Type B pancreatic cell (in vitro differentiated cells): ENCODE results near the gene GCGR. TPM values are rescaled to one million over a fixed set of nuclear protein-coding genes. Genes with fewer than 3 reads are reported as not detected.
"Not testable (repeated sequence)": the region's sequence is repeated elsewhere in the genome, so short reads cannot be mapped to it uniquely, and the experiment has no call there.

Experiments
- DNase-seq: peaks from one replicate; pipeline ENCODE4 v3.0.0; 2021; ENCODE audit warnings: mixed read lengths; ENCODE audit not compliant: unreplicated experiment; ENCODE audit errors: extremely low spot score
- H3K27ac Mint-ChIP-seq: 2 replicates; pipeline ENCODE4 v1.8.0; 2021; ENCODE audit warnings: mild to moderate bottlenecking, mixed read lengths
- H3K27me3 Mint-ChIP-seq: 2 replicates; pipeline ENCODE4 v1.8.0; 2021; ENCODE audit warnings: mixed read lengths
- H3K36me3 Mint-ChIP-seq: 2 replicates; pipeline ENCODE4 v1.8.0; 2021; ENCODE audit warnings: mixed read lengths
- H3K4me1 Mint-ChIP-seq: one replicate; pipeline ENCODE4 v1.8.0; 2021; ENCODE audit warnings: mixed read lengths; ENCODE audit not compliant: unreplicated experiment
- H3K4me3 Mint-ChIP-seq: 2 replicates; pipeline ENCODE4 v1.8.0; 2021; ENCODE audit warnings: mild to moderate bottlenecking, mixed read lengths
- H3K9me3 Mint-ChIP-seq: 2 replicates; pipeline ENCODE4 v1.8.0; 2021; ENCODE audit warnings: mixed read lengths
- total RNA-seq: library from RNA; stranded (reverse); gene quantifications from 2 replicates; pipeline ENCODE4 v1.2.1, GENCODE V29; 2021; ENCODE audit warnings: low replicate concordance
- TF ChIP-seq, protein P1 (sequence below): fragments of 200-600 bp; sonication (generic); conservative IDR thresholded peaks from 2 replicates; pipeline ENCODE4 v1.5.0; 2021; ENCODE audit warnings: antibody characterized with exemption, mild to moderate bottlenecking

Gene GCGR
- total RNA-seq, 1 donor from 2014 or later: 1.2 TPM

DNA sequence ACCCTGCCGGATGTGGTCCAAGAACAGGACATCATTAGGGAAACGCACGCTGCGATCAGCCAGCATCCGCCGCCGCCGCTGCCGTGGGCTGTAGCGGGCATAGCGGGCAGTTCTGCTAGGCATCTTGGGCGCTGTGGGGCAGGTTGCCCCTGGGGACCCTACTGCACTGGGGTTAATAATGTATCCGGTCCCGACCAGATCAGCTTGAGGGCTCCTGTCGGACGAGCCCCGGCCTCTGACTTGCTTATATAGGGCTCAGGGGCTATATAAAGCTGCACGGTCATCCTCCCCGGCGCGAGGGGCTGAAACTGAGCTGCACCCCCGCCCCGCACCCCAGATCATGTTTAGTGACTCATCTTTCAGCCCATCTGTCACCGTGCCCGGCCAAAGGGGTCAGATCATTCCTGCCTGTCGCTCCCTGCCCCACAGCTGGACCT is 30.9 kb downstream of the GCGR start, which contains the start of gene PPP1R27:
Gene PPP1R27, minus strand, starts transcription at position 220 of the 437 bp plus-strand sequence. Its CDS starts 97 bp downstream, at position 123.
- Mint-ChIP-seq H3K27ac (peak within 1 kb of the TSS; percentile 98), H3K9me3 (no peaks in the 10 kb centered on the region), H3K4me1 (peaks cover 11% of the 10 kb centered on the region), H3K36me3 (no peaks in the 10 kb centered on the region), H3K4me3 (peak within 1 kb of the TSS; percentile 90), H3K27me3 (no peaks in the 10 kb centered on the region)
- no peak for DNase-seq
- TF ChIP-seq, protein P1, sequence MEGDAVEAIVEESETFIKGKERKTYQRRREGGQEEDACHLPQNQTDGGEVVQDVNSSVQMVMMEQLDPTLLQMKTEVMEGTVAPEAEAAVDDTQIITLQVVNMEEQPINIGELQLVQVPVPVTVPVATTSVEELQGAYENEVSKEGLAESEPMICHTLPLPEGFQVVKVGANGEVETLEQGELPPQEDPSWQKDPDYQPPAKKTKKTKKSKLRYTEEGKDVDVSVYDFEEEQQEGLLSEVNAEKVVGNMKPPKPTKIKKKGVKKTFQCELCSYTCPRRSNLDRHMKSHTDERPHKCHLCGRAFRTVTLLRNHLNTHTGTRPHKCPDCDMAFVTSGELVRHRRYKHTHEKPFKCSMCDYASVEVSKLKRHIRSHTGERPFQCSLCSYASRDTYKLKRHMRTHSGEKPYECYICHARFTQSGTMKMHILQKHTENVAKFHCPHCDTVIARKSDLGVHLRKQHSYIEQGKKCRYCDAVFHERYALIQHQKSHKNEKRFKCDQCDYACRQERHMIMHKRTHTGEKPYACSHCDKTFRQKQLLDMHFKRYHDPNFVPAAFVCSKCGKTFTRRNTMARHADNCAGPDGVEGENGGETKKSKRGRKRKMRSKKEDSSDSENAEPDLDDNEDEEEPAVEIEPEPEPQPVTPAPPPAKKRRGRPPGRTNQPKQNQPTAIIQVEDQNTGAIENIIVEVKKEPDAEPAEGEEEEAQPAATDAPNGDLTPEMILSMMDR: no peak

DNA sequence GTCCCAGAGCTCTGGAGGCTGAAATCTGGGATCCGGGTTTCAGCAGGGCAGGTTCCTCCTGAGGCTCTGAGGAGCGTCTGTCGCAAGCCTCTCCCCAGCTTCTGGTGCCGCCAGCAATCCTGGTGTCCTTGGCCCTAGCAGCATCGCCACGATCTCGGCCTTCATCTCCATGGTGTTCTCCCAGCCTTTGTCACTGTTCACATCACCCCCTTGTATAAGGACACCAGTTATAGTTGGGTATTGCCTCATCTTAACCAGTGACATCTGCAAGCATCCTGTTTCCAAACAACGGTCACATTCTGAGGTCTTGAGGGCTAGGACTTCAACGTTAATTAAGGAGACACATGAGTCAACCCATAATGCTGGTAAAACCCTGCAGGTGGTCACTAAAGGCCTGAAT is 33.7 kb downstream of the GCGR start:
- TF ChIP-seq, protein P1: no peak
- Mint-ChIP-seq H3K27ac (peak overlapping the region; percentile 66), H3K27me3 (no peaks in the 10 kb centered on the region), H3K4me1 (no peaks in the 10 kb centered on the region), H3K4me3 (peak overlapping the region; percentile 34), H3K9me3 (no peaks in the 10 kb centered on the region), H3K36me3 (no peaks in the 10 kb centered on the region)
- no peak for DNase-seq

DNA sequence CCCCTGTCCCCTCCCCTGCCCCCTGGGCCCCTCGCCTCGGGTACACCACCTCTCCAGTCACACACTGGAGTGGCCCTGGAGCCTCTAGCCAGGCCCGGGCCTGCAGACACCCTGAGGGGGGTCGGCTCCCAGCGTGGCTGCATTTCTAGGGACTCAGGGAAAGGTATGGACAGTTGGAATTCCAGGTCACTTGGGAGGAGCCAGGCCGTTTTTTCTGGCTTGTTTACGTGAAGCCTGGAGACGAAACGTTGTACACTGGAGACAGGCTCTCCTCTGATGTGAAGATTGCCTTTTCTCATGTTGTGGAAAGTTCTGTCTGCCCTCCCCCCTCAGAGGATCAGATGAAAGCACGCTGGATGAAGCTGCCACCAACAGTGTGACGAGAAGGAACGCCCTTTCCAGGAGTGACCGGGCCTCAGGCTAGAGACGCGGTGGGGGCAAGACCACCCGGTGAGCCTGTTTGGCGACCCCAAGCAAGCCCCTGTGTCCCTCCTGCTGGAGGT is 34.9 kb downstream of the GCGR start:
- Mint-ChIP-seq H3K4me1 (no peaks in the 10 kb centered on the region), H3K4me3 (no peak overlapping the region), H3K27ac (peak overlapping the region; percentile 87), H3K27me3 (no peaks in the 10 kb centered on the region), H3K9me3 (no peaks in the 10 kb centered on the region), H3K36me3 (peaks cover 3% of the 10 kb centered on the region)
- no peak for DNase-seq
- TF ChIP-seq, protein P1: no peak

DNA sequence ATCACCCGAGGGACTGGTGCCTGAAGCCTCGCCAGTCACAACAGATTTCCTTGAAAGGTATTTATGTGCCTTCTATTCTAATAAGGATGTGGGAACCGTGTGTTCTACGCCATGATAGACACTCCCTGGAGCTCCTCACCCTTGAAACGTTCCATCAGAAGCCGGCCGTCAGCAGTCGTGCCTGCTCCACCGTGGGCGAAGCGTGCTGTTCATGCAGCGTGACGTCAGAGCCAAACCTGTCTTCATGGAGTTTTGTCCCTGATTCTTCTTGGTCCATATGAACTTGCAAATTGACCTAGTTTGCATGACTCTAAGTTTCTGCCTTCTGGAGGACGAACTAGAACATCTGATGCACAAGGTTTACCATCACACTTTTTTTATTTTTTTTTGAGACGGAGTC is 35.4 kb downstream of the GCGR start:
- Mint-ChIP-seq H3K36me3 (peaks cover 3% of the 10 kb centered on the region), H3K27ac (peak overlapping the region; percentile 87), H3K4me3 (peak overlapping the region; percentile 36), H3K4me1 (no peaks in the 10 kb centered on the region), H3K9me3 (no peaks in the 10 kb centered on the region), H3K27me3 (no peaks in the 10 kb centered on the region)
- TF ChIP-seq, protein P1: no peak
- DNase-seq: no peak

DNA sequence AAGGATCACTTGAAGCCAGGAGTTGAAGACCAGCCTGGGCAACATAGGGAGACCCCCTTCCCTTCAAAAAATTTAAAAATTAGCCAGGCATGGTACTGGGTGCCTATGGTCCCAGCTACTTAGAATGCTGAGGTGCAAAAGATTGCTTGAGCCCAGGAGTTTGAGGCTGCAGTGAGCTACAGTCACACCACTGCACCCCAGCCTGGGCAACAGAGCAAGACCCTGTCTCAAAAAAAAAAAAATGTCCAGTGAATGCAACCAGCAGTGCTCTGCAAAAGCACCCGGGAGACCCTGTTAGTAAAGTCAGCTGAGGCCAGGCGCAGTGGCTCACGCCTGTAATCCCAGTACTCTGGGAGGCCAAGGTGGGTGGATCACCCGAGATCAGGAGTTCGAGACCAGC is 36.1 kb downstream of the GCGR start:
- H3K27ac Mint-ChIP-seq, H3K9me3 Mint-ChIP-seq, H3K36me3 Mint-ChIP-seq, H3K4me3 Mint-ChIP-seq, DNase-seq, H3K27me3 Mint-ChIP-seq, H3K4me1 Mint-ChIP-seq: not testable (repeated sequence)

DNA sequence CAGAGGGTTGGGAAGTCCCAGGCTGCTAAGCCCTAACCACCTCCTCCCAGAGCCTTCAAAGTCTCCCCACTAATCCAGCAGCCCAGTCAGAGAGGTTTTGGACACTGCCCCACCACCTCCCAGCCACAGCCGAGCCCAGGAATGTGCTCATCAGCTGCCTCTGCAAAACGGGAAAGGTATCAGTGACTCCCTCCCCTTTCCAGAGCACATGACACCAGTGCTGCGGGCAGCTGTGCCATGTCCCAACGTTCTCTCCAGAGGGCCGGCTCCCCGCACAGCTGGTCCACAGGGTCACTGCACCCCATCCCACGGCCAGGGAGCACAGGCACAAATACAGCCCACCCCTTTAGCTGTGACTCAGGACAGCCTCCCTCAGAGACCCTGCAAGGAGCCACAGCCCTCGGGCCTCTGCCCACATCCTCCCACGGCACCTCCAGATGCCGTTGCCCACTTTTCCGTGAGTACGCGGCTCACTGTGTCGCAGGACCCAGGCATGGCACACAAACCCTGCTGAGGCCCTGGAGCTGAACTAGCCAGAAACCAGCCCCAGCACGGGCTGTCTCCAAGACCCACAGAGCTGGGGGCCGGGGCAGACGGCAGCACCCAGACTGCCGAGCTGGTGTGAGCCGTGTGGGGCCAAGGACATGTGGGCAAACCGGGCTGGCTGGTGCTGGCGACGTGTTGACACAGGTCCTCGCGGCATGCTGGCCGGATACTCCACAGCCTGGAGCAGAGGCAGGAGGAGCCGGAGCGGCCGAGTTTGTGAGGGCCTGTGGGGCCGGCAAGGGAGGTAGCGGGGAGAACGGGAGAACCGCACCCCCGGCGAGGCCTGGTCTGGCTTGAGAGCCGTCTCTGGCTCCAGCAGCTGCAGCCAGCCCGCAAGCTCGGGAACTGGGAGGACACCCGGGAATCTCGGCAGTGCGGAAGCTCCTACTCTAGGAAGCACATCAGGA is 37.2 kb downstream of the GCGR start:
- no peaks in the 10 kb centered on the region for H3K27me3 Mint-ChIP-seq
- no peaks in the 10 kb centered on the region for H3K4me1 Mint-ChIP-seq
- peaks cover 3% of the 10 kb centered on the region for H3K36me3 Mint-ChIP-seq
- DNase-seq: no peak
- H3K27ac Mint-ChIP-seq: peak overlapping the region; percentile 50
- TF ChIP-seq, protein P1: no peak
- H3K4me3 Mint-ChIP-seq: no peak overlapping the region
- no peaks in the 10 kb centered on the region for H3K9me3 Mint-ChIP-seq
